H1 (cell line): ENCODE measurements around the gene DCLK1. TPM values are rescaled to one million over a fixed set of nuclear protein-coding genes. Genes with fewer than 3 reads are reported as not detected.

Experiments
- CTCF ChIA-PET: fragments of 300-600 bp; sonication (Branson Sonifier 250); formaldehyde crosslinking; loops from one replicate; lab custom pipeline; 2021; ENCODE audit not compliant: partially characterized antibody; lab: Charles Lee
- POLR2A ChIA-PET: fragments of 300-600 bp; sonication (Branson Sonifier 250); formaldehyde crosslinking; loops from one replicate; lab custom pipeline; 2021; ENCODE audit warnings: inconsistent platforms; ENCODE audit not compliant: partially characterized antibody; lab: Charles Lee
- DNase-seq, 2 experiments: peaks; one replicate each; pipeline versions ENCODE4 v3.0.0 to v3.0.0-alpha.2; 2010 to 2022; ENCODE audit warnings: low spot score in 2 of 2, low read depth in 1 of 2, mixed read lengths in 1 of 2
- FAIRE-seq: peaks from 2 replicates; lab custom pipeline; 2011; peaks lifted over from hg19 to GRCh38; lab: Jason Lieb, UNC
- H2AFZ ChIP-seq: 2 replicates; pipeline ENCODE4 v1.8.1; 2012; ENCODE audit warnings: low read length, inconsistent platforms
- H2AK5ac ChIP-seq: 2 replicates; pipeline ENCODE4 v1.6.1; 2013; ENCODE audit warnings: low read depth, low read length
- H2BK120ac ChIP-seq: replicated peaks from 2 replicates; pipeline ENCODE3; 2013; ENCODE audit warnings: low read depth, low read length, inconsistent platforms
- H2BK12ac ChIP-seq: 2 replicates; pipeline ENCODE4 v1.6.1; 2013; ENCODE audit warnings: low read depth, low read length
- H2BK15ac ChIP-seq: 2 replicates; pipeline ENCODE4 v1.6.1; 2013; ENCODE audit warnings: low read length
- H2BK20ac ChIP-seq: 2 replicates; pipeline ENCODE4 v1.6.1; 2013; ENCODE audit warnings: low read length
- H2BK5ac ChIP-seq: 2 replicates; pipeline ENCODE4 v1.6.1; 2013; ENCODE audit warnings: low read depth, low read length
- H3K14ac ChIP-seq: 2 replicates; pipeline ENCODE4 v1.6.1; 2013; ENCODE audit warnings: inconsistent platforms; ENCODE audit not compliant: insufficient read length
- H3K18ac ChIP-seq: 2 replicates; pipeline ENCODE4 v1.6.1; 2013; ENCODE audit warnings: low read length; ENCODE audit errors: extremely low read depth
- H3K23ac ChIP-seq: 2 replicates; pipeline ENCODE4 v1.6.1; 2013; ENCODE audit warnings: inconsistent platforms; ENCODE audit not compliant: insufficient read length
- H3K23me2 ChIP-seq: 2 replicates; pipeline ENCODE4 v1.6.1; 2013; ENCODE audit warnings: low read depth, low read length
- H3K27ac ChIP-seq: 2 replicates; pipeline ENCODE4 v1.6.1; 2011; ENCODE audit warnings: low read depth, low read length, inconsistent platforms
- H3K27me3 ChIP-seq, 4 experiments: replicated peaks in 1 of 4; 1 replicate in 1 of 4; 2 replicates in 3 of 4; pipeline versions ENCODE4 v1.6.1 to v1.8.1; 2011 to 2013; ENCODE audit warnings: low read length in 3 of 4, mild to moderate bottlenecking in 3 of 4, inconsistent platforms in 2 of 4, mixed read lengths in 2 of 4, moderate library complexity in 1 of 4; ENCODE audit not compliant: control insufficient read depth in 3 of 4, insufficient read depth in 3 of 4; ENCODE audit errors: extremely low read depth in 1 of 4
- H3K36me3 ChIP-seq, 4 experiments: 2 replicates each; pipeline versions ENCODE4 v1.6.1 to v1.8.1; 2011 to 2013; ENCODE audit warnings: mild to moderate bottlenecking in 4 of 4, low read length in 3 of 4, moderate library complexity in 2 of 4, control low read depth in 1 of 4, inconsistent platforms in 1 of 4; ENCODE audit not compliant: insufficient read depth in 4 of 4, control insufficient read depth in 2 of 4
- H3K4ac ChIP-seq: replicated peaks from 2 replicates; pipeline ENCODE3; 2013; ENCODE audit warnings: low read length, low read depth, mixed read lengths, inconsistent platforms; ENCODE audit not compliant: insufficient read length
- H3K4me1 ChIP-seq, 4 experiments: replicated peaks in 1 of 4; 1 replicate in 1 of 4; 2 replicates in 3 of 4; pipeline versions ENCODE4 v1.6.1 to v1.8.1; 2011 to 2013; ENCODE audit warnings: low read length in 3 of 4, inconsistent platforms in 2 of 4, mixed read lengths in 1 of 4; ENCODE audit not compliant: insufficient read depth in 4 of 4, control insufficient read depth in 3 of 4
- H3K4me2 ChIP-seq, 2 experiments: 2 replicates each; pipeline versions ENCODE4 v1.6.1 to v1.8.1; 2011 to 2013; ENCODE audit warnings: low read depth in 2 of 2, low read length in 2 of 2, control low read depth in 1 of 2, inconsistent platforms in 1 of 2, mild to moderate bottlenecking in 1 of 2; ENCODE audit not compliant: insufficient read depth in 1 of 2
- H3K4me3 ChIP-seq, 4 experiments: fragments of 200-600, 300-600 bp in 1 of 4; sonication (generic), shearing (Covaris generic), sonication (Bioruptor Twin) in 1 of 4; 2 replicates each; pipeline versions ENCODE4 v1.5.1 to v1.8.1; 2011 to 2016; ENCODE audit warnings: low read length in 4 of 4, low read depth in 3 of 4, control low read depth in 2 of 4, inconsistent platforms in 2 of 4, mild to moderate bottlenecking in 2 of 4, mixed read lengths in 1 of 4, moderate library complexity in 1 of 4; ENCODE audit not compliant: insufficient read depth in 2 of 4; ENCODE audit errors: extremely low read depth in 1 of 4
- H3K56ac ChIP-seq: replicated peaks from 2 replicates; pipeline ENCODE3; 2013; ENCODE audit warnings: low read depth, mild to moderate bottlenecking, mixed read lengths, low read length, inconsistent platforms; ENCODE audit not compliant: insufficient read length
- H3K79me1 ChIP-seq: 2 replicates; pipeline ENCODE4 v1.6.1; 2013; ENCODE audit warnings: low read depth, low read length, control low read depth
- H3K79me2 ChIP-seq, 2 experiments: 2 replicates each; pipeline versions ENCODE4 v1.6.1 to v1.8.1; 2012 to 2013; ENCODE audit warnings: low read length in 2 of 2, mild to moderate bottlenecking in 2 of 2, inconsistent platforms in 1 of 2; ENCODE audit not compliant: insufficient read depth in 2 of 2, control insufficient read depth in 1 of 2
- H3K9ac ChIP-seq, 4 experiments: replicated peaks in 1 of 4; 1 replicate in 1 of 4; 2 replicates in 3 of 4; pipeline versions ENCODE4 v1.6.1 to v1.8.1; 2011 to 2013; ENCODE audit warnings: low read depth in 3 of 4, low read length in 3 of 4, control low read depth in 2 of 4, mild to moderate bottlenecking in 2 of 4, moderate library complexity in 2 of 4, inconsistent platforms in 1 of 4; ENCODE audit errors: extremely low read depth in 1 of 4
- H3K9me3 ChIP-seq, 2 experiments: 2 replicates each; pipeline versions ENCODE4 v1.6.1 to v1.8.1; 2012 to 2013; ENCODE audit warnings: mild to moderate bottlenecking in 2 of 2, moderate library complexity in 2 of 2, control low read depth in 1 of 2, inconsistent platforms in 1 of 2, low read depth in 1 of 2, low read length in 1 of 2, mixed read lengths in 1 of 2; ENCODE audit not compliant: insufficient read depth in 2 of 2
- H4K20me1 ChIP-seq, 2 experiments: replicated peaks in 1 of 2; 2 replicates each; pipeline versions ENCODE3 to v1.8.1; 2011 to 2013; ENCODE audit warnings: inconsistent platforms in 2 of 2, low read length in 2 of 2, mild to moderate bottlenecking in 1 of 2; ENCODE audit not compliant: insufficient read depth in 2 of 2, control insufficient read depth in 1 of 2
- H4K5ac ChIP-seq: 2 replicates; pipeline ENCODE4 v1.6.1; 2013; ENCODE audit warnings: low read length, low read depth, mixed read lengths, inconsistent platforms; ENCODE audit not compliant: insufficient read length
- H4K8ac ChIP-seq: 2 replicates; pipeline ENCODE4 v1.8.0; 2013; ENCODE audit warnings: mild to moderate bottlenecking, moderate library complexity, low read length, inconsistent platforms; ENCODE audit not compliant: insufficient read depth; ENCODE audit errors: extremely low read depth
- H4K91ac ChIP-seq: replicated peaks from 2 replicates; pipeline ENCODE3; 2013; ENCODE audit warnings: low read length, mixed read lengths, inconsistent platforms; ENCODE audit not compliant: insufficient read length
- JUN ChIP-seq: IDR thresholded peaks from 2 replicates; pipeline ENCODE4 v1.6.1; 2011; ENCODE audit warnings: low read depth, mild to moderate bottlenecking, improper control_type of control experiment, low read length
- RAD21 ChIP-seq, 2 experiments: IDR thresholded peaks in 1 of 2; conservative IDR thresholded peaks in 1 of 2; 2 replicates each; pipeline ENCODE4 v1.6.1; 2011; ENCODE audit warnings: low read depth in 2 of 2, low read length in 2 of 2, improper control_type of control experiment in 1 of 2, inconsistent platforms in 1 of 2, mild to moderate bottlenecking in 1 of 2, moderate library complexity in 1 of 2
- SP2 ChIP-seq: IDR thresholded peaks from 2 replicates; pipeline ENCODE4 v1.6.1; 2012; ENCODE audit warnings: mild to moderate bottlenecking, low read length, inconsistent platforms
- TCF12 ChIP-seq: IDR thresholded peaks from 2 replicates; pipeline ENCODE4 v1.6.1; 2011; ENCODE audit warnings: low read depth, mild to moderate bottlenecking, low read length
- WGBS, 2 experiments: shearing (Covaris generic) in 1 of 2; methylation state at CpG; one replicate each; pipeline versions ENCODE4 v1.1.6 to v1.1.7; 2013 to 2015; ENCODE audit warnings: low lambda C conversion rate in 2 of 2, mixed read lengths in 2 of 2, inconsistent platforms in 1 of 2, low coverage in 1 of 2, missing lambda C conversion rate in 1 of 2; ENCODE audit not compliant: insufficient replicate concordance in 2 of 2, insufficient coverage in 1 of 2, insufficient read length in 1 of 2; ENCODE audit errors: extremely low coverage in 1 of 2, missing lambda C conversion rate in 1 of 2; 5-methylcytosine and 5-hydroxymethylcytosine counted together
- polyA plus RNA-seq, 7 experiments: library from polyadenylated mRNA; depleted of rRNA in 3 of 7; stranded (reverse) in 5 of 7; unstranded in 2 of 7; fragments of >200 nt in 5 of 7; fragments of 200-250 nt in 2 of 7; gene quantifications; 1 replicate in 5 of 7; 2 replicates in 1 of 7; 4 replicates in 1 of 7; pipeline versions ENCODE4 v1.2.1 to v1.2.3, GENCODE V29; 2011 to 2013; ENCODE audit warnings: missing spikeins in 2 of 7, mixed read lengths in 2 of 7
- total RNA-seq: library from RNA; stranded (reverse); fragmentation: NEBNext Ultra II Directional; extraction: Animal tissue kit (Norgen Biotek cat#: 25700); gene quantifications from 2 replicates; pipeline ENCODE4 v1.2.1, GENCODE V29; 2021

The DCLK1 gene
- total and polyA plus RNA-seq, 2 of the 8 experiments (the other 6 are each of a cell fraction or from before 2014, with no cell fraction given), result 22.8 to 41.0 TPM

DNA sequence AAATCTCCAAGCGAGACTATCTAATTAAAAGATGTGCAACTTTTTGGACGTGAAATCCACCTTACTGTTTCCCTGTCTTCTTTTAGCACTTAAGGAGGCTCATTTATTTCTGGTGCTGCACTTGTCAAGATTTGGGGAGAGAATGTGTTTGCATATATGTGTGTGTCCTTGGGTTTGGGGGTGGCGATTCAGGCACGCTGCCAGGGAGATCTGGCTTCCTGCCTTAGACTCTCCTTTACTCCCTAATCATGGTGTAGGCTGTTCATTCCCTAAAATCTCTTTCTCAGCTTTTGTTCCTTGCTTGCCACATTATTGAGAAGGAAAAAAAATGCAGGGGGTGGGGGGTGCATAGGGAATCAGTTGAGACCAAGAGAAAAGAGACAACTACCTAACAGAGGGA, 271.2 kb downstream of the DCLK1 start:
- CTCF ChIA-PET, result interaction anchor here (0.9 to 1.5 kb wide), 2 partner anchors 16 to 42 kb away, joined by 3 to 4 read pairs; no protein-coding TSS in a partner anchor
- TF ChIP-seq TCF12 (no peak), JUN (no peak), RAD21 (IDR thresholded peaks at IDR 0.05 in 1 of 2, conservative IDR thresholded peaks at IDR 0.05 in 1 of 2; ENCODE audit: low read depth in 2 of 2, low read length in 2 of 2) (no peak), SP2 (no peak)

More for the DNA sequence above, 271.2 kb downstream of the DCLK1 start:
- Histone ChIP-seq H4K5ac (no peak overlapping the region), H2BK120ac (no peak overlapping the region), H3K4me2 (no peak overlapping the region), H4K20me1 (no peaks in the 10 kb centered on the region), H4K91ac (no peak overlapping the region), H3K18ac (no peak overlapping the region), H3K36me3 (no peaks in the 10 kb centered on the region), H2AK5ac (no peak overlapping the region), H2BK5ac (no peak overlapping the region), H3K23me2 (peaks cover 2% of the 10 kb centered on the region), H3K23ac (no peak overlapping the region), H3K79me2 (peaks cover 0 to under 1% of the 10 kb centered on the region in 2 experiments; a peak in 1 of 4 replicates), H3K56ac (no peak overlapping the region), H3K27me3 (no peaks in the 10 kb centered on the region), H2BK12ac (no peak overlapping the region), H3K4me3 (no peak overlapping the region), H4K8ac (no peak overlapping the region), H3K4me1 (peaks cover 13 to 32% (median 29%) of the 10 kb centered on the region in 4 experiments; a peak in 6 of 7 replicates), H3K9ac (no peak overlapping the region), H3K4ac (no peak overlapping the region), H2BK15ac (no peak overlapping the region), H3K9me3 (no peaks in the 10 kb centered on the region), H3K14ac (no peak overlapping the region), H2AFZ (no peak overlapping the region), H3K79me1 (no peaks in the 10 kb centered on the region), H3K27ac (no peak overlapping the region), H2BK20ac (peak overlapping the region; percentile 81; the same call in 1 of the 2 replicates)
- FAIRE-seq, result no peak
- 85% methylated on average over 4 of the region's 4 CpGs; no CpG with 5 or more reads in 1 of the 2 experiments for WGBS, 2 experiments
- no peak for DNase-seq
- POLR2A ChIA-PET, result no interaction called here
